HG03354 (cell line): ENCODE measurements around the gene MAP3K8.
A peak's percentile ranks its signal among the peaks of the same experiment; 100 is the strongest.
"Not testable (repeated sequence)": the region's sequence is repeated elsewhere in the genome, so short reads cannot be mapped to it uniquely, and the experiment has no call there.

Experiments used
- ATAC-seq: cut with Tn5 transposase; IDR thresholded peaks from one replicate; pipeline ENCODE4 v1.9.1; 2021; ENCODE audit warnings: mild to moderate bottlenecking; ENCODE audit not compliant: unreplicated experiment, poor library complexity, severe bottlenecking

The MAP3K8 gene

DNA sequence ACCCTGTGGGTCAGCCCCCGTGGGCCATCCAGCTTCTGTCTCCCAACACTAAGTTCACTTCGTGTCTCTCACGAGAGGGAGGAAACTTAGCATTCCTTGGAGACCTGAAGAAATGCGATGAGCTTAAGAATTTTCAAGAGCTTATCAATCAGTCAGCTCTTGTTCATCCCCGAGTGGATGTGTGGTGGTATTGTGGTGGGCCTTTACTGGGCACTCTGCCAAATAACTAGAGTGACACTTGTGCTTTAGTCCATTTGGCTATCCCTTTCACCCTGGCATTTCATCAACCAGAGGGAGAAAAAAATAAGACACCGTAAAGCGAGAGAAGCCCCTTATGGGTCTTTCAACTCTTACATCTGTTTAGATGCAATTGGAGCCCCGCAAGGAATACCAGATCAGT, 45.5 kb downstream of the MAP3K8 start:
- ATAC-seq: not testable (repeated sequence)

DNA sequence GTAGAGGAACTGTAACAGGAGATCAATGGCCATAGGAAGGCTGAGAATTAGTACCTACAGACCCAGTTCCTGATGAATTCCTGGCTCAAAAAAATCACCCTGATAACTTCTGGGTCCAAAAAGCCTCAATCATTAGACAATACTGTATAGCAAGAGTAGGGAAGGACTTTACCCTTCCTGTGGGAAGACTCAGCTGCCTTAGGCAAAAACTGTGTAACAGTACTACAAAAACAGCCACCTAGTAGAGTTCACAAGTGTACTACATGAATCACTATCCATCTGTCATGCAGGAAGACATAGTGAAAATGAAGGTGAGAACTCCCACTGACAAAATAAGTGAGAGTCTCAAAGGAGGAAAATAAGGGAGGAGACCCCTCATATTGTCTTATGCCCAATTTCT, 47.6 kb downstream of the MAP3K8 start:
- no peak for ATAC-seq

DNA sequence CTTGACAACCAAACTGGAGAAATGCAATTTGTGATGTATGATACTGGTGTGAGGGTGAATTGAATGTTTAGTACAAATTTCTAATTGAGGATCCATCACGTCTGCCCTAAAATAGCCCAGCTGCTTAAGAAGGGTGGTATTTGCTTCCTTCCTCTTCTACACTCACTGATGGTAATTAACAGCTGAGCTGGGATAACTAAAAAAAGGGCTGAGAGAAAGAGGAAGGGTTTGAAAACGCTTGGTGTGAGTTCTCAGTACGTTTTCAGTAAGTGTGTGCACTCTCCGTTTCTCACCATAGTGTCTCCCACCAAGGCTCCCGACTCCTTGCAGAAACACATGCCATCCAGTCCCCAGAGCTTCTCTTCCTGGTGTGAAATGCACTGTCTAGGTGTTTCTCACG, 54.3 kb downstream of the MAP3K8 start:
- no peak for ATAC-seq

DNA sequence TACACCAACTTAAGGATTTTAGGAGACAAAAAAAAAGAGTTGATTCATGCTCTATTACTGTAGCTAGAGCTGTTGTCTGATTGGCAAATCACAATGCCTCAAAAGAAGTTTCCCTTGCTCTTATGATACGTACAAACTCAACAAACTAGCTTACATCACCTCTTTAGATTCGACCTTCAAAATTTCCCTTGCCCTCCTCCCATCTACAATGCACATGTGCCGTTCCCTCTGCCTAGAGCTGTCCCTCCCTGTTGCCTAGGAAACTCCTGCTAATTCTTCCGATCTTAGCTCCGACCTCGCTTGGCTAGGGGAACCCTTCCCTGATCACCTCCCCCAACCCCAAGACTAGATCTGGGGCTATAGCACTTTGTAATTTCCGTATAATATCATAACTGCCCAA, 55.4 kb downstream of the MAP3K8 start:
- no peak for ATAC-seq

DNA sequence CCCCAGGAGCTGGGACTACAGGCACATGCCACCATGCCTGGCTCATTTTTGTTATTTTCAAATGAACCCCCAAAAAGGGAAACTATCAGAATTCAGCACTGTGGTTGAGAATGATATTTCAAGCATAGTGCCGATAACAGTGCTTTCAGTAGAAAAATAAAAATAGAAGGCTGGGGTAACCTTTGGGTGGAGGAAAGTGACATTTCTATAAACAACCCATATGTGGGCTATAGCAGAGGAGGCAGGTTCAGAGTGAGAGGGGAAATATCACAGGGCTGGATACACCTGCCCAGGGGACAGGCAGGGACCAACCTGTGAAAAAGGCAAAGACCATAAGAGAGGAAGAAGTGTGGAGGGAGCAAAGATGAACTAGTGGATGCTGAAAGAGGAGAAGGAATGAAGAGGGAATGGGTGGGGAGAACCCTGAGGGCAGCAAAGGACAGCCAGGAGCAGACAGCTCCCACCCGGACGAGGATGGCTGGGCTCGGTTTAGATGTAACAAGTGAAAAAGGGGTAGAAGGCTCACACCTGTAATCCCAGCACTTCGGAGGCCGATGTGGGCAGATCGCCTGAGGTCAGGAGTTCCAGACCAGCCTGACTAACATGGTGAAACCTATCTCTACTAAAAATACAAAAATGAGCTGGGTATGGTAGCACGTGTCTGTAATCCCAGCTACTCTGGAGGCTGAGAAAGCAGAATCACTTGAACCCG, 56.5 kb downstream of the MAP3K8 start:
- no peak for ATAC-seq

DNA sequence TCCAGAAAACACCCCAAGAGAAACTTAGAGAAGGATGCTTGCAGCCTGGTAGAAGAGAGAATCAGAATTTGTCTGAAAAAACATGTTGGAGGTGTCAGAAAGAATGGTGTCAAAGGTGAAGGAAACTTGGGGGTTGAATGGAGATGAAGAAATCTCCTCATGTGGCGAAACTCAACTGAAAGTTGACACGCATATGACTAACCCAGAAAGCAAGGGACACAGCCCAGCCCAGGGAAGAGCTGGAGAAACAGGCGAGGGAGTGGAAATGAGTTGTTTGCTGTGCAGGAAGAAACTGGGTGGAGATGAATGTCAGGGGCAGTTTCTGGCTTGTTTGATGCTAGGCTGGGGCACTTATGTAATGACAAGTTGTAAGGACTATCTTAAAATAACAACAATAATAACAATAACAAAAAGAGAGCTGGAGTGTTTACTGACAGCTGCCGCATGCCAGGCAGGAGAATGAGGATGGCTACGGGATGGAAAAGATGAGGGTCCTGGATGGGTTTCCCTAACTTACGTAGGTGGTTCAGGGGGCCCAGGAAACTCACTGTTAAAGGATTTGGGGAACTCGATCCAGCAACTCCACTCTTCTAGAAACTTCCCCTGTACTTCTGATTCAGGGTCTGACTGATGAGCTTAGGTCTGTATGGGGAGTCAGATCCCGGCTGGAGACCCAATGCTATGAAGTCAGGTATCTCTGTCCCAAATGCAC, 57.4 kb downstream of the MAP3K8 start:
- ATAC-seq: no peak

DNA sequence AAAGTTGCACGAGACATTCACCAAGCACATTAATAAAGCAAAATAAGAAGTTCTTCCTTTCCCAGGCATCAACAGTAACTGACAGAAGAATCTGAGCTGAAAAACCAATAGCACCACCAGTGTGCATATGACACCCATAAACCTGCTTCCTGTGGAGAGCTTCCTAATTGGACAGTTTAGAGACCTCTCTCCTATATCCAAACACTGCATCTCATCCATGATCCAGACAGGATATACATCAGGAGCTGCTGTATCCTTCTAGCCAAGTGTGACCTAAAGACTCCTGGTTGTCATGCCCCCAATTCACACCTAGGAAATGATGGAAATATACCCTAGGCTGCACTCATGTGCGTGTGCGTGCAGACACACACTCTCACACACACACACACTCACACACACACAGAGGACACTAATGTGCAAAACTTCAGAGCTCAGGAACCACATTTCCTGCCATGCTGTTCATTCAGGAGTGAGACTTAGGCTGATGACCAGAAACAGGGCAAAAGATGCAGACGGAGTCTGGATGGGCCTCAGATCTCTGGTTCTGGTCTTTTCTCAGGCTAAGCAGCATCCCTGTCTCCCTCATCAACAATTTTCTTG, 58.0 kb downstream of the MAP3K8 start:
- ATAC-seq: no peak

DNA sequence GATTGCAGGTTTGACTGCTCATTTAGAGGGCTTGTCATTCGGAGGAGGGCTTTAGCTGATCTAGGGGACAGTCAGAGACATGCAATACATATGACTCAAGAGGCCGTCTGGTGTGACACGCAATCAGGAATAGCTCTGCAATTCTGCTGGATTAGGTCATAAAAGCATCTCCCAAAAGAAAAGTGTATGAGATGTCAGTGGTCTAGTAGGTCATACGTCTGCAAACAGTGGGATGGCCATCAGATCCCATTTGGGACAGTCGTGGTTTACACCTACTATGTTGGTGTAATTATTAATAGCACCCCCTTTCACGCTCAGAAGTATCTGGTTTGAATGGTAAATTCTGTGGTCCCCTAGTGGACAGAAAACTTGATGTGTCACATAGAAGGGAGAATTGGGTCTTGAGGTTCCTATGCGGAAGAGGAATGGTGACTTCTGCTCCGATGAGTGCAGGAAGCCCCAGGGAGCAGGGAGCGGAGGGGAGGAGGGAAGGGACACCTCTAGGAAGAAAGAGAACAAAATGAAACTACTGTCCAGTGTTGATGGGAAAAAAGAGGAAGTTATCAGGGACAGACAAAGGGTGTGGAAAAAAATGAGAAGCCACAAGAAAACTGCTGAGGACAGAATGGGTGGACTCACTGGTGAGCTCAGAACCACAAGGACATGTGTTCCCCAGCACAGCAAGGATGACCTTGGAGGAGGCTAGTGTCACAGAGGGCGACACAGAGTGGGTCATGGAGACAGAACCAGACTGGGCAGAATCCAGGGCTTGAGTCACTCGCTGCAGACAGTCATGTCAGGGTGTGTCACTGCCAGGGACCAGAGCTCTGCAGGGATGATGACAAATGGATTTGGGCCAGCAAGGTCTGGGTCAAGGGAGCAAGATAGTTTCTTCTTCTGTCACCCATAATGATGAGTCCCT, 59.9 kb downstream of the MAP3K8 start:
- peak; percentile 61 for ATAC-seq

DNA sequence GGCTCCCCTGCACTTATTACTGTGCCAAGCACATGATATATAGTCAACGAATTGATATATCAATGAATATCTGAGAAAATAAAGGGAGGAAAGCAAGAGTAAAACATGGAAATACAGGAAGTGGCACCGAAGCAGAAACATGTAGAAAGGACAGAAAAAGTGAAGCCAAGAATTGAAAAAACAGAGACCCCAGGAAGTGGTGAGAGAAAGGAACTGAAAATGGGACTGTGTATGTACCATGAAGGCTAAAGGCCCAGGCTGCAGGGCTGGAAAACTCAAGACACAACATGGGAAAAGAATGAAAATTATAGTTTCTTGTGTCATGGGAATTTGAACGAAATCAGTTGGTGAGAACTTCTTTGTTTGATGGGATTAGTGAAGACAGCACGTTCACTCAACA, 60.6 kb downstream of the MAP3K8 start:
- no peak for ATAC-seq

DNA sequence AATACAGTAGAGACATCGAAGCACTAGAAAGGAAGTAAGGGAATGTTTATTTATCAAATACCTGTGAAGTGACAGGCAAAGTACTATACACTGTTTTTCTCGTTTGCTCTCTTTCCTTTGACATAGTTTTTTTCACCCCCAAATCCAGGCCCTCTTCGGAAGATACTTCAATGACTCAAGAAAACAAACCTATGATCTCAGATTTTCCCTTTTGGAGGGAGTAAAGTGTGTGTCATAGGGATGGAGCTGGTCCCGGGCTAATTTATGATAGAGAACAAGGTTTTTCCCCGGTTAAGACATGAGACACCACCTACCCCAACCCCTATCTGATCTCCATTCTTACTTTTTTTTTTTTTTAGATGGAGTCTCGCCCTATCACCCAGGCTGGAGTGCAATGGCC, 61.7 kb downstream of the MAP3K8 start:
- ATAC-seq: no peak

DNA sequence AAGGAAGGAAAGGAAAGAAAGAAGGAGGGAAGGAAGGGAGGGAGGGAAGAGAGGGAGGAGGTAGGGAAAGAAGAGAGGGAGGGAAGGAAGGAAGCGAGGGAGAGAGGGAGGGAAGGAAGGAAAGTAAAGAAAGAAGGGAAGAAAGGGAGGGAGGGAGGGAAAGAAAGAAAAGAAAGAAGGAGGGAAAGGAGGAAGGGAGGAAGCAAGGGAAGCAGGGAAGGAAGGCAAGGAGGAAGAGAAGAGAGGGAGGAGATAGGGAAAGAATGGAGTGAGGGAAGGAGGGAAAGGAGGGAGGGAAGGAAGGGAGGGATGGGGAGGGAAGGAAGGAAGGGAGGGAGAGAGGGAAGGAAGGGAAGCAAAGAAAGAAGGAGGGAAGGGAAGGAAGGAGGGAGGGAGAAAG, 65.8 kb downstream of the MAP3K8 start:
- no peak for ATAC-seq

DNA sequence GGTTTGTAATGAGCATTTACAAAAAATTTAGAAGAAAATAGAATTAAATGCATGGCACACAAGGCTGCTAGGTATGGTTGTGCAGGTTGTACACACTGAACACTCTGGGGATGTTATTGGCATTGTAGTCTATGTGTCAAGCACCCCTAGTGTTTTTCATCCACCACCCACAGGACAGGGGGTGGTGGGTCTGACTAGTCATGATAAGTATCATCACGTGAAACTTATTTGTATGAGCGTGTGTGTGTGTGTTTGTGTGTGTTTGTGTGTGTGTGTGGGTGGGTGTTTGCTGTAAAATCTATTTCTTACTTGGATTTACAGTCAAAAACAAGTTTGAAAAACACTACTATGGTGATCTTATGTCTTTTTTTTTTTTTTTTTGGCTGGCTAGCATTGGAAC, 66.5 kb downstream of the MAP3K8 start:
- no peak for ATAC-seq

DNA sequence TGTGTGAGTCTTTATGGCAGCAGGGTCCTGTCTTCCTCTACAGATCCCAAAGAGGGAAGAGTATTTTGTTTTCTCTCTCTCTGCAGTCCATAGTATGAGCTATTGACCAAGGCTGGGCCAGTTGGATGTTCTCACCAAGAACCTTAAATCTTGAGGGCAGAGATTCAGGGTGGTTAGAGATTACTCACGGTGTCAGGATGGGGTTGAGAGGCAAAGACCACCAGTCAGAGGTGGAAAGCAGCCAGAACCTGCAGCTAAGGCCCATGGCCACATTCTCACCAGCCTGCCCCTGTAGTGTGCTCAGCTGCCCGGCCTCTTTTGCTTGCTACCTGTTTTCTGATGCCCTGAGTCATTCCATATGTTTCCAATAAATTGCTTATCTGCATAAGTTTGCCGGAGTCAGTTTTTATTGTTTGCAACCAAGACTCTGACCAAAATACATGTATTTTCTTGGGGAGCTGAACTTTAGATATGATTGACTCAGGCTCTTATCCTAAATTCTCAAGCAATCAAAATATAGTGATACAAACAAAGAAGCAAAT, 67.0 kb downstream of the MAP3K8 start:
- no peak for ATAC-seq

DNA sequence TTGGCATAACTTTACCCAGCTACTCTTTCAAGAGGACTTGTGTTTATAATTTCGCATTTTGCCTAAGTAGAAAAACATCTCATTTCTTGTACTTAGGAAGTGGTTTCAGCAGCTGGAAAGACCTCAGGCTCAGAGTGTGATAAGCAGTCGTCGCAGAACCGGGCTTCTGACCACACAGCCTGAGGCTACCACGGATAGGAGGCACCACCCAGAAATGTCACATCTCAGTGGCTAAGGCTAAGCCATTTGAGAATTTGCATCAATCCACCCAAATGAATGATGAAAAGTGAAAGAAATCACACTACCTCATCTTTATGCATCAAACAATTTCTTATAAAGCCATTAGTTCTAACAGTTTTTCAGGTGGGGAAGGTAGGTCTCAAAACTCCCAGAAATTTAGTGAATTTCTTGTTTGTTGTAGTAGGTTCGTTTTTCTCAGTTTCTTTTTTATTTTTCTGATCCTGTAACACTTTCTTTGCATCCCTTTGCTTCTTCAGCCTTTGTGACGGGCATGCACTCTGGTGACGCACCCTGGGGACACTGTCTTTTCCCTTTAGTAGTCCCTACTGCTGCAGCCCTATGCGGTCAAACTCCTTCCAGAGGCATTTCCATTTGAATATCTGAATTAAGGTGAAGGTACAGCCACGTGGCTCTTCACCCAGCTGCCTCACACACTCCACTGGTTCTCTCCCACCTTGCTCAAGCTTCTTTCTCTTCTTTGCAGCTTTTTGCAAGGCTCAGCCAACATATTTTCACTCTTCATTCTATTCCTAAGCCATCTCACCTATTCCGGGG, 68.5 kb downstream of the MAP3K8 start:
- ATAC-seq: peak; percentile 81

DNA sequence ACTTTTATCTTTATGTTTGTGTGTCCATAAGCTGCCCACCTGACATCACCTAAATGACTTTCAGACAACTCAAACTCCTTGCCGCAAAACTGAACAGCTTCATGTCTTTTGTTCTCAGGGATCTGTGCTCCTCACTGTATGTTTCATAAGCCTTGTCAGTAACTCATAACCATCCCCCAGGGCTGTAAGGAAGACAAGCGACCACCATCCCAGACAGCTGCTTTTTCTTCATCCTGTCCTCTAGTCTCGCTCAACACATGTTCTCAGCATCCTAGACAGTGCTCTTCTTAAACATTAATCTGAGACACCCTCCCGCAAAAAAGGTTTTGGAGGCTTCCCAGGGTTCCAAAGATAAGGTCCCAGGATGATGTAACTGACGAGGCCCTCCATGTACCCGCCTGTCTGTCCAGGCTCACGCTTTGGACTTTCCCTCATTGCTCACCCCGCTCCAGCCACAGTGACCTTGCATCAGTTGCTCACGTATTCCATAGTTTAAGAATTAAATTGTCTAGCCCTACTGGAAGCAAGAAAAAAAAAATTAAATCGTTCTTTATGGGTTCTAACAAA, 69.8 kb downstream of the MAP3K8 start:
- no peak for ATAC-seq

DNA sequence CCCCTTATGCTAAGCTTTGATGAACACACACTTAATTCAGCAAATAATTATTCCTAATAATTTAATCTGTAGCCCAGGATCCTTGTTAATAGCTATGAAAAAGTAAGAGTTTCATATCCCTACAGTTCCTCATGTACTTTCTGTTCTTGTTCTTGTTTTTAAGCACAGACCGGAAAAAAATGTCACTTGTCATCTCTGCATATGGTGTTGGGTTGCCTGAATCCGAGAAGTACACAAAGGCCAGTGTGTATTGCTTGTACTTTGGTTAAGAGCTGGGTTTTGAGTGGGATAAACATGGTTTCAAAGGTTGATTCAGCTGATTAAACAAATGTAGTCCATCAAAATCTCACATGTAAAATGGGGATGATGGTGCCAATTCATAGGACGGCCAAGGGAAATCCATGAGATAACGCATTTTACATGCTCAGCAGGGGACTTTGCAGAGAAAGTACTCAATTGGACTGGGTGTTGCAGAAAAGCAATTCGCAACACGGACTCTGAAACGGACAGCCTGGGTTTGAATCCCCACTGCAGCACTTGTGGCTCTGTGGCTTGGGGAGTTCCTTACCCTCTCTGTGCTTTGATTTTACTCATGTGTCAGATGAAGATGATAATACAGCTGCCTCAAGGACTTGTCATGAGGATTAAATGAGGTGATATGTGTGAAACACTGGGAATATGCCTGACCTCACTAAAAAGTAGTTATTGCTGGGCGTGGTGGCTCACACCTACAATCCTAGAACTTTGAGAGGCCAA, 71.7 kb downstream of the MAP3K8 start:
- no peak for ATAC-seq

DNA sequence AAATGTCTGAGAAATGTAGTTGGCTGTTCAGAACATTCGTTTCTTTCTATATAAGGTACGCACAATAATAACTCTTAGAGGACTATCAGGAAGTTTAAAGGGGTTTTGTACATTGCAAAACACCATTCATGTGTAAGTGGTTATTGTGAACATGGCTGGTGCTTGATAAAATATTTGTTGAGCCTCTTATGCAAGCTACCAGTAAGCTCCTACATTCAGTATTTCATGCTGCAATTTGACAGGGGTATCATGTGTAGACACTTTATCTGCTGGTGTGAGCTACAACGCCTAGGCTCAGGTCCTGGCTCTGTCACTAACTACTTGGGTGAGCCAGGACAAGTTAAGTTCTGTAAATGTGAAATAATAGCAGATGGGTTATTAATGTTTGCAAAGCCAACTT, 75.5 kb downstream of the MAP3K8 start:
- no peak for ATAC-seq
